Inferior parietal cortex (tissue), 1 donor: Measurements from ENCODE around the gene OR10T2.
"Not testable (repeated sequence)": the region's sequence is repeated elsewhere in the genome, so short reads cannot be mapped to it uniquely, and the experiment has no call there.

Experiments used
- DNase-seq: peaks from one replicate; pipeline ENCODE4 v3.0.0-alpha.2; 2016; ENCODE audit errors: extremely low spot score

OR10T2 gene

DNA sequence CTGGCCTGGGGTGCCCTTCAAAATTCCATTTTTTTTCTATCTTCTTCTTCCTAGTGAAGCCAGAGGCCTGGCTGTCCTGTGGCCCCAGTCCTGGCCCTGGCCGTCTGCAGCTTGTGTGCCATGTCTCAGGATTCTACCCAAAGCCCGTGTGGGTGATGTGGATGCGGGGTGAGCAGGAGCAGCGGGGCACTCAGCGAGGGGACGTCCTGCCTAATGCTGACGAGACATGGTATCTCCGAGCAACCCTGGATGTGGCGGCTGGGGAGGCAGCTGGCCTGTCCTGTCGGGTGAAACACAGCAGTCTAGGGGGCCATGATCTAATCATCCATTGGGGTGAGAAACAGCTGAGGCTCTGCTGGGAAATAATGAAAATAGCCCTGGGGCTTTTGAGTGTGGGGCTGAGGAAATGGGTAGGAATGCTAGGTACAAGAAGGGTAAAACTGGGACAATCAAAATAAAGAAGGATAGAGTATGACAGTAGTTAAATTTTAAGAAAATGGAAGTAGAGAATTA lies 43.4 kb downstream of the OR10T2 start:
- DNase-seq: no peak

DNA sequence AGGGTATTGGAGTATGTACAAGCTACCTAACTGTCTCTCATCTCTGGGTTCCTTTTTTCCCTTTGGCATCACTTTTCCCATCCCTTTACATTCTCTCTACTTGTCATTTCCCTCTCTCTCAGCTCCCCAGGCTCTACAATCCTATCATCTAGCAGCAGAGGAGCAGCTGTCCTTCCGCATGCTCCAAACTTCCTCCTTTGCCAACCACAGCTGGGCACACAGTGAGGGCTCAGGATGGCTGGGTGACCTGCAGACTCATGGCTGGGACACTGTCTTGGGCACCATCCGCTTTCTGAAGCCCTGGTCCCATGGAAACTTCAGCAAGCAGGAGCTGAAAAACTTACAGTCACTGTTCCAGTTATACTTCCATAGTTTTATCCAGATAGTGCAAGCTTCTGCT lies 45.0 kb downstream of the OR10T2 start:
- no peak for DNase-seq

DNA sequence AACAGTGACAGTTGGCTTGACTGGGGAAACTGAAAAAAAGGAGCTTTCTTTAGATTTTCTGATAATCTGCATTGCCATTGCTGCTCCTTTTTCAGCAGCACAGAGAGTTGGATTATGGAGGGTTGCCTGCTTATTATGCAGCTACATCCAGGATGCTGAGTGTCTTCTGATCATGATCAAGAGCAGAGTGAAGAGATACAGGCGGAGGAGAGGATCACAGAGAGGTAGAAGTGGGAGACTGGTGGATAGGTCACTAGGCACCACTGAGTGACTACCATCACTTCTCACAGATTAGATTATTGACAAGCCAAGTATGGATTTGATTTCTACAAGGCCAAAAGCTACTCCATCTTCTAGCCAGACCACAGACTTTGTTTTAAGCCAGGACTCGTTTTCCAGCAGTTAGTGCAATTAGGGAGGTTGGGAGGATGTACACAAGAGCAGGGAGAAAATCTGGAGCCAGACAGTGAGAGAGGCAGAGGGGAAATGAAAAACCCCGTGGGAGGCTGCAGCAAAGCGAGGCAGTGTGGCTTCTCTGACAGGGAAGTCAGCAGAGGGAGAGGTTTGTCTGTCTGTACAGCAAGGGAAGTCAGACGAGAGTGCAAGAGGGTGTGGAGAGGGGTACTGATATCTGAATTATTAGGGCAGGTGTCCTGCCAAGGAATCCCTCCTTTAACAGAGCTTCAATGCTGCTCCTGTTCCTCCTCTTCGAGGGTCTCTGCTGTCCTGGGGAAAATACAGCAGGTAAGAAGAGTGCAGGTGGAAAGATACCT lies 45.8 kb downstream of the OR10T2 start, which contains the start of gene CD1E:
CD1E (plus strand) TSS at position 592 of the 773 bp plus-strand sequence; CDS start at position 687, 95 bp downstream.
- DNase-seq: no peak

DNA sequence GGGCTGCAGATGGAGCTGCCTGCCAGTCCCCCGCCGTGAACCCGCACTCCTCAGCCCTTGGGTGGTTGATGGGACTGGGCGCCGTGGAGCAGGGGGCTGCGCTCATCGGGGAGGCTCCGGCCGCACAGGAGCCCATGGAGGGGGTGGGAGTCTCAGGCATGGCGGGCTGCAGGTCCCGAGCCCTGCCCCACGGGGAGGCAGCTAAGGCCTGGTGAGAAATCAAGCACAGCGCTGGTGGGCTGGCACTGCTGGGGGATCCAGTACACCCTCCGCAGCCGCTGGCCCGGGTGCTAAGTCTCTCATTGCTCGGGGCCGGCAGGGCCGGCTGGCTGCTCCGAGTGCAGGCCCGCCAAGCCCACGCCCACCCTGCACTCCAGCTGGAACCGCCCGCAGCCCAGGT lies 50.3 kb downstream of the OR10T2 start:
- not testable (repeated sequence) for DNase-seq
